H1 (cell line): ENCODE results near the gene ZWILCH. TPM values are rescaled to one million over a fixed set of nuclear protein-coding genes. Genes with fewer than 3 reads are reported as not detected.

Experiments used
- E2F6 ChIP-seq: IDR thresholded peaks from 2 replicates; pipeline ENCODE4 v1.6.1; 2012; ENCODE audit warnings: inconsistent platforms
- microRNA-seq, 2 experiments: library from miRNA; unstranded; fragments of <30 nt; microRNA quantifications; one replicate each; pipeline versions ENCODE4 to v1.2.0, GENCODE V29; 2016 to 2020; ENCODE audit warnings: borderline microRNAs expressed in 2 of 2, borderline number of aligned reads in 2 of 2, borderline replicate concordance in 1 of 2
- polyA plus RNA-seq, 7 experiments: library from polyadenylated mRNA; depleted of rRNA in 3 of 7; stranded (reverse) in 5 of 7; unstranded in 2 of 7; fragments of >200 nt in 5 of 7; fragments of 200-250 nt in 2 of 7; gene quantifications; 1 replicate in 5 of 7; 2 replicates in 1 of 7; 4 replicates in 1 of 7; pipeline versions ENCODE4 v1.2.1 to v1.2.3, GENCODE V29; 2011 to 2013; ENCODE audit warnings: missing spikeins in 2 of 7, mixed read lengths in 2 of 7
- small RNA-seq: library from polyadenylated mRNA; stranded (forward); fragments of <200 nt; extraction: miRNeasy Mini kit (QIAGEN cat#:217004); gene quantifications from one replicate; pipeline ENCODE3, GENCODE V24; 2013; ENCODE audit not compliant: insufficient read depth
- total RNA-seq: library from RNA; stranded (reverse); fragmentation: NEBNext Ultra II Directional; extraction: Animal tissue kit (Norgen Biotek cat#: 25700); gene quantifications from 2 replicates; pipeline ENCODE4 v1.2.1, GENCODE V29; 2021

Gene ZWILCH
- total and polyA plus RNA-seq, 2 of the 8 experiments (the other 6 are each of a cell fraction or from before 2014, with no cell fraction given): 18.1 to 61.5 TPM

- no peak for TF ChIP-seq E2F6
These were observed 93.1 kb downstream of the ZWILCH start (continued) for GRCh38 chr15:66598095-66598815.

Small RNA genes within 50 kb of the gene (microRNA-seq; reads per million reads assigned to microRNA genes)
- gene MIR4512: 0 reads per million in 2 experiments

Small RNA genes within 50 kb of the gene (small RNA-seq; reads per million reads assigned to genes)
- gene MIR4512 (not detected), gene RF01159 (not detected), gene SNORD16 (not detected), gene SNORD18A (not detected), gene SNORD18B (not detected), gene SNORD18C (not detected)

Other genes starting within 250 kb of the ZWILCH start
- 25.0 and 31.2 TPM in 2 replicates for gene DIS3L, start 211.8 kb upstream of the ZWILCH start, total RNA-seq
- 5.5 and 8.7 TPM in 2 replicates for gene DIS3L, start 211.8 kb upstream of the ZWILCH start, polyA plus RNA-seq (2011; rRNA removed)
- gene TIPIN, start 148.6 kb upstream of the ZWILCH start, total RNA-seq: 23.5 and 24.7 TPM in 2 replicates
- 8.2 and 8.5 TPM in 2 replicates for gene TIPIN, start 148.6 kb upstream of the ZWILCH start, polyA plus RNA-seq (2011; rRNA removed)
- gene MAP2K1, start 118.4 kb upstream of the ZWILCH start, total RNA-seq: 70.4 and 78.2 TPM in 2 replicates
- 38.9 and 54.7 TPM in 2 replicates for gene MAP2K1, start 118.4 kb upstream of the ZWILCH start, polyA plus RNA-seq (2011; rRNA removed)
- gene SNAPC5, start 7.6 kb upstream of the ZWILCH start, total RNA-seq: 21.5 and 23.1 TPM in 2 replicates
- 12.1 and 18.7 TPM in 2 replicates for gene SNAPC5, start 7.6 kb upstream of the ZWILCH start, polyA plus RNA-seq (2011; rRNA removed)
- 3,886 and 3,950 TPM in 2 replicates for gene RPL4, start 471 bp upstream of the ZWILCH start, total RNA-seq
- gene RPL4, start 471 bp upstream of the ZWILCH start, polyA plus RNA-seq (2011; rRNA removed): 3,376 and 3,973 TPM in 2 replicates
- 6.2 and 6.4 TPM in 2 replicates for gene LCTL, start 60.7 kb downstream of the ZWILCH start, total RNA-seq
- 5.5 and 7.1 TPM in 2 replicates for gene LCTL, start 60.7 kb downstream of the ZWILCH start, polyA plus RNA-seq (2011; rRNA removed)
- gene SMAD6, start 196.9 kb downstream of the ZWILCH start, total RNA-seq: 7.0 and 7.6 TPM in 2 replicates
- 1.8 and 3.4 TPM in 2 replicates for gene SMAD6, start 196.9 kb downstream of the ZWILCH start, polyA plus RNA-seq (2011; rRNA removed)